GM18505 (cell line): ENCODE measurements around the gene NCAPH2.
"Not testable (repeated sequence)": the region's sequence is repeated elsewhere in the genome, so short reads cannot be mapped to it uniquely, and the experiment has no call there.

ENCODE experiments used
- ATAC-seq: cut with Tn5 transposase; IDR thresholded peaks from one replicate; pipeline ENCODE4 v1.9.1; 2021; ENCODE audit not compliant: unreplicated experiment
- POLR2A ChIP-seq: IDR thresholded peaks from 4 replicates; pipeline ENCODE4 v1.6.1; 2011; ENCODE audit warnings: borderline replicate concordance; ENCODE audit not compliant: insufficient read depth, insufficient read length; ENCODE audit errors: extremely low read depth

NCAPH2 gene

GRCh38 chr22:50528682-50529415, 20.8 kb downstream of the NCAPH2 start:
- no peak for ATAC-seq
- TF ChIP-seq POLR2A, result no peak

DNA sequence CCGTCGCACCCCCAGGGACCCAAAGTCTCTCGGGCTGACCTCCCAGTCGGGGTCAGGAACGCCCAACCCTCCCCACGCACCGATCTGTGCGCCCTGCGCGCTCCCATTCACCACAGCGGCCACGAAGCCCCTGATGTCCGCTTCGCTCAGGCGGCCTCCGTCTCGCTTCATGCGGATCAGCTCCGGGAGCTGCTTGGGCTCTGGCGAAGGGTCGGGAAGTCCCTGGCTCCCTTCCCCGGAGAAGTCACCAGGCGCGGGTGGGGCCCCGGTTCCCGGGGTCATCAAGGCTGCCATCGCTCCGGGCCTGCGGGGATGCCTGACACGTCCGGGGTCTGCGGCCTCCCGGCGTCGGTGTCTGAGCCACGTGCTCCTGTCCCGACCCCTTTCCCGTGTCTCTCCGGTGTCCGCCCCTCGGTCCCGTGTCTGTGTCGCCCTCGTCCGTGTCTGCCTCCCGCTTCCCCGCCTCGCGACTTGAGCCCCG, 21.4 kb downstream of the NCAPH2 start:
- no peak for TF ChIP-seq POLR2A
- ATAC-seq, result no peak

DNA sequence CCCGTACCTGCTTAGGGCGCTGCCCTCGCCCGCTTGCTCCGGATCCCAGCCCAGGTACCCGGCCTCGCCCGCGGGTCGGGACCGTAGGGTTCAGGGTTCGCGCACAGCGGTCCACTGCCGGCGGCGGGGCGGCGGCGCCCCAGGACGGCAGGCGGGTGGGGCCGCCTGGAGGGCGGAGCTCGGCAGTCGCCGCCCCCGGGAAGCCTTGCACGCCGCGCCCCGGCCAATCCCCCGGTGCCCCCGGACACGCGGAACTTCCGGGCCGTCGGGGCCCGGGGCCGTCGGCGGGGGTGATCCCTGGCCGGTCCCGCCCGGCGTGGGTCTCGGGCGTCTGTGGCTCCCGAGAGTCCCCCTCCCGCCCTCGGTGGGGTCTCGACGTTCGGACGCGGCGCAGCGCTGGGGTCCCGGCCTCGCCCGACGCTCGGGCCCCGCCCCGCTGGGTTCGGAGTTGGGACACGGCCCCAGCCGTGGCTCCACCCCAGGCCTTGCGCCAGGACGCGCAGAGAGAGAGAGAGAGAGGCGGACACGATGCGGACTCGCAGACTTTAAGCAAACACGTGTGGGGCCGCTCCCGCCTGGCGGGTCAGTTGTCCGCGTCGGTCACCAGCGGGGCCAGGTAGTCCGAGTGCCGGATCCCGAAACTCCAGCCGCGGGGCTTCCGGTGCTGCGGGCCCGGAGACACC, 22.0 kb downstream of the NCAPH2 start, which contains the start of gene TYMP:
Gene TYMP (minus strand): TSS at position 116 of the 683 bp plus-strand sequence. CDS start 303 bp downstream, outside the sequence.
- no peak for ATAC-seq
- TF ChIP-seq POLR2A, result peak; percentile 50

DNA sequence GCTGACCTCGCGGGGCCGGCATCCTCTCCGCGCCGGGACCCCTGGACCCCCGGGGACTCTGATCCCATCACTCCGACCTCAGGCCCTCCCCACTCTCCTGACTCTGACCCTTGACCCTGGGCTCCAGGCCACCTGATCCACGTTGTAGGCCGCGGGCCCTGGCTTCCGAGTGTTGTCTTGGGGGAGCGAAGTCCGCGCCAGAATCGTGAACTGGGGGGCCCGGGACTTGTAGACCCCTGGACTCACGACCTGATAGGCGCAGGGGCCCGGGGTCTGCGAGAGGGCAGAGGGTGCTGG, 22.5 kb downstream of the NCAPH2 start:
- TF ChIP-seq POLR2A, result no peak
- no peak for ATAC-seq

GRCh38 chr22:50530877-50531545, 23.0 kb downstream of the NCAPH2 start:
- TF ChIP-seq POLR2A, result peak; percentile 84
- no peak for ATAC-seq

DNA sequence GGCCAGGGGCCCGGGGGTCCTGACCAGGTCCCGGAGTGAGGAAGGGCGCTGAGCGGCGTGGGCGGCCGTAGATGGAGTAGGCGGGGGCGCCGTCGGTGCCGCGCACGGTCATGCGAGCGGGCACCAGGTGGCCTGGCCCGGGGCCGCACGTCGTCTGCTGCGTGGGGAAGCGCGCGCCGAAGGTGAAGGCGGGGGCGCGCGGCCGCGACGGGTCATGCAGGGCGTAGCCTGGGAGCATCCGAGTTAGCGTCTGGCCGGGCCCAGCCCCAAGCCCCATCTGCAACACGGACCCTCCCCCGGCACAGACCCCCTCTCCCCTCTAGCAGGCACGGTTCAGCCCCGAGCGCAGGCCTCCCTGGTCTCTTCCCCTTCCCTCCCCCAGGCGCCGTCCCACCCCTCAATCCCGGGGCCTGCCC, 23.5 kb downstream of the NCAPH2 start:
- peak; percentile 51 for TF ChIP-seq POLR2A
- ATAC-seq, result no peak

DNA sequence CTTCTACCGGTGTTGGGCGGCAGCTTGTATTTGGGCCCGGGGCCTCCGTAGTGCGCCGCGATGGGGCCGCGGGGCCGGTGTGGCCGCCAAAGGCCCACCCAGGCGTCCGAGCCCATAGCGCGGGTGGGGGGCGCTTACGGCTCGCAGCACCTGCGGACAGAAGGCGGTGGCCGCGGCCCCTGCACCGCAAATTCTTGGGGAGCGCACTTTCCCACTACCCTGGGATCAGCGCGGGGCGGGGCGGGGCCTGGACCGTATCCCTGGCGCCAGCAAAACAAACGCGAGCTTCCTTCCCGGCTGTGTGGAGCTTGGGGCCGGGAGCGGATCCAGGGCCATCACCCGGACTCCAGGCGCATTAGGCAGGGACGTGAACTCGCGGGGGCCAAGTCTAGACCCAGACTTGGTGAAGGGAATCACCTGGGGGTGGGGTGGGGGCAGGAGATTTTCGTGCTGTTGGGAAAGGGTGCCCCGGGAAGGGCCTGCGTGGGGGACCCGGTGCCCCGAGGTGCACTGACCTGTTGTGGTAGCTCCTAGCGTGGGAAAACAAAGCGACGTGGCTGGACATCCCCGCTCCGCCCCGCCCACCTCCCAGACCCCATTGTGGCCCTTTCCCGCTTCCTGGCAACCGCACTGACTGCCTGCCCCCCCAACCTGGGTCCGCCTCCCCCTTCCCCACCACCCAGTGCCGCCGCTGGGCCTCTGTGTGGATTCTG, 24.1 kb downstream of the NCAPH2 start:
- no peak for ATAC-seq
- no peak for TF ChIP-seq POLR2A

DNA sequence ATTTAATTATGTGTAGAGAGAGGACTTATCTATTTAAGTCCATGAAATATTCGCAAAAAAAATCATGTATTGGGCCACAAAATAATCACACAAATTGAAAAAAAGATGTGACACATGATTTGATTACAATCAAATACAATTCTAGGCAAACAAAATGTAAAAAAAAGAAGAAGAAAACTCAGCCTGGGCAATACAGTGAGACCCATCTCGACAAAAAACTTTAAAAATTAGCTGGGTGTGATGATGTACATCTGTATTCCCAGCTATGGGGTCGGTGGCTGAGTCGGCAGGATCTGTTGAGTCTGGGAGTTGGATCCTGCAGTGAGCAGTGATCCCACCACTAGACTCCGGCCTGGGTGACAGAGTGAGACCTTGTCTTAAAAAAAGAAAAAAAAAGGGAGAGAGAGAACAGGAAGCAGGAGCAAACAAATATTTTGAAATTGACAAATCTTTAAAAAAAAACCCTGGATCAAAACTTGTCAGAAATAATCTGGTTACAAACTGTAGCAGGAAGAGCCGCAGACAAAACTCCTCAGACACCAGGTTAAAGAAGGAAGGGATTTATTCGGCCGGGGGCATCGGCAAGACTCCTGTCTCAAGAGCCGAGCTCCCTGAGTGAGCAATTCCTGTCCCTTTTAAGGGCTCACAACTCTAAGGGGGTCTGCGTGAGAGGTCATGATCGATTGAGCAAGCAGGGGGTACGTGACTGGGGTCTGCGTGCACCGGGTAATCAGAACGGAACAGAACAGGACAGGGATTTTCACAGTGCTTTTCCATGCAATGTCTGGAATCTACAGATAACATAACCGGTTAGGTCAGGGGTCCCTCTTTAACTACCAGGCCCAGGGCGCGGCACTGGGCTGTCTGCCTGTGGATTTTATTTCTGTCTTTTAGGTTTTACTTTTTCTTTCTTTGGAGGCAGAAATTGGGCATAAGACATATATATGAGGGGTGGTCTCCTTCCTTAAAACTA, 25.1 kb downstream of the NCAPH2 start:
- ATAC-seq, result no peak
- no peak for TF ChIP-seq POLR2A

DNA sequence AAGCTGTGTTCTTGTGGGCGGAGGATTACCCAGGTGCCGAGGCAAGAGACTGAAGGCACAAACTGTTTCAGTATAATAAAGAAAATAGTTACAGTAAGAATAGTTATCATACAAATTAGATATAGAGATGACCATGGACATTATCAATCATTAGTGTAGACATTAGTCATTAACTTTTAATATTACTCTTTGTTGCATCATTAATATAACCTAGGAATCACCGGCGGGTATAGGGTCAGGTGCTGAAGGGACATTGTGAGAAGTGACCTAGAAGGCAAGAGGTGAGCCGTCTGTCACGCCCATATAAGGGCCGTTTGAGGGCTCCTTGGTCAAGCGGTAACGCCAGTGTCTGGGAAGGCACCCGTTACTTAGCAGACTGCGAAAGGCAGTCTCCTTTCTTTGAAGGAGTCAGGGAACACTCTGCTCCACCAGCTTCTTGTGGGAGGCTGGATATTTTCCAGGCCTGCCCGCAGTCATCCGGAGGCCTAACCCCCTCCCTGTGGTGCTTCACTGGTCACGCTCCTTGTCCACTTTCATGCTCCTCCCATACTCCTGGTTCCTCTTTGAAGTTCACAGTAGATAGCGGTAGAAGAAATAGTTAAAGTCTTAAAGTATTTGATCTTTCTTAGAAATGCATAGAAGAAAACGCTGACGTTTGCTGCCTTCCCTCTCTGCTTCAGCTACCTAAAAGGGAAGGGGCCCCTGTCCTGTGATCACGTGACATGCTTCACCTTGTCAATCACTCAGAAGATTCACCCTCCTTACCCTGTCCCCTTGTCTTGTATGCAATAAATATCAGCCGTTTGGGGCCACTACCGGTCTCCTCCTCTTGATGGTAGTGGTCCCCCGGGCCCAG, 26.1 kb downstream of the NCAPH2 start:
- not testable (repeated sequence) for ATAC-seq
- TF ChIP-seq POLR2A, result peak; percentile 20

- TF ChIP-seq POLR2A, result no peak
- ATAC-seq, result no peak
Measured at GRCh38 chr22:50535113-50535512, 27.1 kb downstream of the NCAPH2 start.

DNA sequence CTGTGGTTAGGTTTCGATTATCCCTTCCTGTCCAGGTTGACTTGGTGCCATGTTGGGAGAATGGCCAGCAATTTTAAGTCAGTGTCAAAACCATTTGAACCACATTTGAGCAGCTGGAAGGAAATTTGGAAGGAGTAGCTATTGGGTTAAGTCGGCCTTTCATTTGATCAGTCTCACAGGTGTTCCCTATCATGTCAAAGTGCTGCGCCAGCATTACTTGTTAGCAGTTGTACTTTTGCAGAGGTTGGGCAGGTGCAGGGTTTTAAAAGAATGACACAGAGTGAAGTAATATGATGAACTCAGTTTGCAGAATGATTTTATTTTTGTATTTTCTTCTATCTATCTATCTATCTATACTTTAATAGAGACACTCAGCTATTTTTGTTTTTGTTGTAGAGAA, 28.2 kb downstream of the NCAPH2 start:
- no peak for ATAC-seq
- TF ChIP-seq POLR2A, result no peak
